HG03066 (cell line): ENCODE data around the gene CNOT4.
"Not testable (repeated sequence)": the region's sequence is repeated elsewhere in the genome, so short reads cannot be mapped to it uniquely, and the experiment has no call there.

ENCODE experiments used
- ATAC-seq: cut with Tn5 transposase; IDR thresholded peaks from one replicate; pipeline ENCODE4 v1.9.1; 2021; ENCODE audit warnings: low read depth; ENCODE audit not compliant: unreplicated experiment

The CNOT4 gene

GRCh38 chr7:135333946-135334345, 176.0 kb downstream of the CNOT4 start:
- no peak for ATAC-seq

GRCh38 chr7:135333200-135333599, 176.7 kb downstream of the CNOT4 start:
- ATAC-seq: no peak

- ATAC-seq: no peak
These were observed 179.8 kb downstream of the CNOT4 start for GRCh38 chr7:135330088-135330487.

- no peak for ATAC-seq
These were observed 181.4 kb downstream of the CNOT4 start for GRCh38 chr7:135328526-135328925.

GRCh38 chr7:135328053-135328452, 181.8 kb downstream of the CNOT4 start:
- no peak for ATAC-seq

- ATAC-seq: no peak
These were observed 182.4 kb downstream of the CNOT4 start for GRCh38 chr7:135327458-135327857.

- no peak for ATAC-seq
These were observed 183.1 kb downstream of the CNOT4 start for GRCh38 chr7:135326636-135327280.

- ATAC-seq: no peak
These were observed 187.1 kb downstream of the CNOT4 start for GRCh38 chr7:135322571-135323340.

- no peak for ATAC-seq
These were observed 188.3 kb downstream of the CNOT4 start for GRCh38 chr7:135321556-135321955.

- not testable (repeated sequence) for ATAC-seq
These were observed 188.9 kb downstream of the CNOT4 start for GRCh38 chr7:135320953-135321352.

GRCh38 chr7:135320268-135320667, 189.6 kb downstream of the CNOT4 start:
- ATAC-seq: no peak

GRCh38 chr7:135317676-135318325, 192.1 kb downstream of the CNOT4 start:
- ATAC-seq: no peak

GRCh38 chr7:135316648-135317313, 193.1 kb downstream of the CNOT4 start:
- ATAC-seq: no peak

- no peak for ATAC-seq
These were observed 195.9 kb downstream of the CNOT4 start for GRCh38 chr7:135313971-135314370.
